ENCODE measurements around the gene GSTA4.

DNA sequence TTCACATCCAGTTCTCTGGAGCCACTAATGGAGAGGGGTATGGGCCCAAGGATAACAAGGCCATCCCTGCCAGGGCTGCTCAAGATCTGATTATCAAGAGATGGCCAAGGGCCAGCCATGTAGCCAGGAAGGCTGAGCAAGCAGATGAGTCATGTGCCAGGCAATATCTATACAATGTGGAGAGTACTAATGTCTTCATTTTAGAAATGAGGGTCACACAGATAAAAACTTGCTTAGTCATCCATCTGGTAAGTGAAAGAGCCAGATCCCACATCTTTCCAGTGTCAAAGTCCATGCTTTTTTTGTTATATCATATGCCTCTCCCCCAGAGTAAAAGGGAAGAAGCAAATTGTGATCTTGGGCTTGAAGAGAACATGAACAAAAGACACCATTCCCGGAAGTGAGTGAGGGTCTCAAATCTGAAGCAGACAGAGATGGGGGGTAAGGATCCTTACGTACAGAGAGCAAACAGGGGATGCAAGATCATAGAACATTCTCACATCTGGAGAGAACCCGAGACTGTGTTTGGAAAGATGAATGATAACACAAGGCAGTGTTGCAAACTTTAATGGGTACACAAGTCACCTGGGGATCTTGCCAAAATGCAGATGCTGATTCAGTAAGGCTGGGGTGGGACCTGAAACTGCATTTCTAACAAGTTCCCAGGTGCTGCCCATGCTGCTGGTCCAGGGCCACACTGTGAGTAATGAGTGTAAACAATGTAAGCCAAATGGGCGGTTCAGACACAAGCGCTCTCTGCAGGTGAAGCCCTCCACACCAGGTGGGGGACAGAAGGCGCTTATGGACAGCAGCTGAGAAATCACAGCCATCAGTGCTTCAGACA lies 65.5 kb downstream of the GSTA4 start:
- TF ChIP-seq, protein P1, sequence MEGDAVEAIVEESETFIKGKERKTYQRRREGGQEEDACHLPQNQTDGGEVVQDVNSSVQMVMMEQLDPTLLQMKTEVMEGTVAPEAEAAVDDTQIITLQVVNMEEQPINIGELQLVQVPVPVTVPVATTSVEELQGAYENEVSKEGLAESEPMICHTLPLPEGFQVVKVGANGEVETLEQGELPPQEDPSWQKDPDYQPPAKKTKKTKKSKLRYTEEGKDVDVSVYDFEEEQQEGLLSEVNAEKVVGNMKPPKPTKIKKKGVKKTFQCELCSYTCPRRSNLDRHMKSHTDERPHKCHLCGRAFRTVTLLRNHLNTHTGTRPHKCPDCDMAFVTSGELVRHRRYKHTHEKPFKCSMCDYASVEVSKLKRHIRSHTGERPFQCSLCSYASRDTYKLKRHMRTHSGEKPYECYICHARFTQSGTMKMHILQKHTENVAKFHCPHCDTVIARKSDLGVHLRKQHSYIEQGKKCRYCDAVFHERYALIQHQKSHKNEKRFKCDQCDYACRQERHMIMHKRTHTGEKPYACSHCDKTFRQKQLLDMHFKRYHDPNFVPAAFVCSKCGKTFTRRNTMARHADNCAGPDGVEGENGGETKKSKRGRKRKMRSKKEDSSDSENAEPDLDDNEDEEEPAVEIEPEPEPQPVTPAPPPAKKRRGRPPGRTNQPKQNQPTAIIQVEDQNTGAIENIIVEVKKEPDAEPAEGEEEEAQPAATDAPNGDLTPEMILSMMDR (conservative IDR thresholded peaks at IDR 0.05; ENCODE audit: low read depth, low read length), result no peak
- TF ChIP-seq EZH2 (IDR thresholded peaks at IDR 0.05; ENCODE audit: borderline replicate concordance, low read depth, low read length, poor library complexity, severe bottlenecking), result no peak
